ENCODE measurements around the gene MARCHF4. TPM values are rescaled to one million over a fixed set of nuclear protein-coding genes. Genes with fewer than 3 reads are reported as not detected.

MARCHF4 gene
- polyA plus RNA-seq, 1 donor (not counting 4 experiments of a cell fraction or from before 2014, with no cell fraction given): 5.3 TPM

DNA sequence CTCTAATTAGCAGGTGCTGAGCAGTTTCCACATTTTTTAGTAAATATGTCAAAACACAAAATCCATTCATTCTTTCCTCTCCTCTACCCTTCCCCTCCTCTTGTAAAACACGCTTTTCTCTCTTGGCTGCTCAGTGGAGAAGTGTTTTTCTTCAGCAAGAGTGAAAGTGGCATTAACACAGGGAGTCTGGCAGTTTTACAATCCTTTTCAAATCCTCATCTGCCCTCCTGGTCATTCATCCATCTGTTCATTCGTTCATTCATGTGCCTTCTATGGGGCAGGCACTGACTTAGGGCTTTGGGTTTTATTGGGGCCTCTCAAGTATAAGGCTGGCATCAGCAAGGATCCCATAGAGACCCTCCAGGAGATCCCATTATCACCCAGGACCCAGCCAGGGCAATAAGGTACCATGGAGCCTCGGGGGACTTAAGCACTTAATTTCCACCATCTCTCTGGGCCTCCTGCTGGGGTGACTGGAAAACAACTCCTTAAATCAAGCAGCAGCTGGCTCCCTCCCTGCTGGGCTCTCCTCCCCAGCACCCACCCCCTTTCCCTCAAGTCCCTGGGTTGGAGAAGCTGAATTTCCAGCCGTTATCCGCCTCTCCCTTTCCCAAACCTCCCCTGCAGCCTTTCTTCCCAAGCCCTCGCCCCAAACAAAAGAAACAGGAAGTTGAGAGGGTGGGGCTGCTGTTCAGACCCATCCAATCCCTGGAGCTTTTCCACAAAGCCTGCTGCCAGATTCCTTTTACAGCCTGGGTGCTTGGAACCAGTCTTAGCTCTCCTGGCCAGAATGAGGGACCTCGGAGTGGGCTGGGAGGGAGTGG lies 32.6 kb downstream of the MARCHF4 start:
- no peak overlapping the region for H3K4me3 ChIP-seq (ENCODE audit: control insufficient read depth in 2 of 3, extremely low read depth in 1 of 3, insufficient read depth in 2 of 3, low read depth in 1 of 3, low read length in 3 of 3)
- peak overlapping the region; percentile 56 for H3K4me2 ChIP-seq (ENCODE audit: control insufficient read depth, extremely low read depth, insufficient read depth, low read depth, low read length)
- H3K4me1 ChIP-seq (ENCODE audit: control insufficient read depth, extremely low read depth, insufficient read depth, low read length): peaks cover 13% of the 10 kb centered on the region
- no peaks in the 10 kb centered on the region for H3K9me1 ChIP-seq (ENCODE audit: control insufficient read depth, extremely low read depth, insufficient read depth, low read length)
- H3K36me3 ChIP-seq (ENCODE audit: control insufficient read depth in 2 of 2, extremely low read depth in 1 of 2, insufficient read depth in 2 of 2, low read length in 2 of 2): no peaks in the 10 kb centered on the region
- H3K9me3 ChIP-seq (ENCODE audit: control insufficient read depth, low read depth, low read length): no peaks in the 10 kb centered on the region
- H3K27me3 ChIP-seq (ENCODE audit: control insufficient read depth, extremely low read depth, insufficient read depth, low read length): no peaks in the 10 kb centered on the region
- FAIRE-seq (peak; percentile 73), DNase-seq (ENCODE audit: low read depth, low spot score) (no peak)
- H3K9ac ChIP-seq (ENCODE audit: control insufficient read depth, extremely low read depth, insufficient read depth, low read length): no peak overlapping the region
- TF ChIP-seq, protein P1, sequence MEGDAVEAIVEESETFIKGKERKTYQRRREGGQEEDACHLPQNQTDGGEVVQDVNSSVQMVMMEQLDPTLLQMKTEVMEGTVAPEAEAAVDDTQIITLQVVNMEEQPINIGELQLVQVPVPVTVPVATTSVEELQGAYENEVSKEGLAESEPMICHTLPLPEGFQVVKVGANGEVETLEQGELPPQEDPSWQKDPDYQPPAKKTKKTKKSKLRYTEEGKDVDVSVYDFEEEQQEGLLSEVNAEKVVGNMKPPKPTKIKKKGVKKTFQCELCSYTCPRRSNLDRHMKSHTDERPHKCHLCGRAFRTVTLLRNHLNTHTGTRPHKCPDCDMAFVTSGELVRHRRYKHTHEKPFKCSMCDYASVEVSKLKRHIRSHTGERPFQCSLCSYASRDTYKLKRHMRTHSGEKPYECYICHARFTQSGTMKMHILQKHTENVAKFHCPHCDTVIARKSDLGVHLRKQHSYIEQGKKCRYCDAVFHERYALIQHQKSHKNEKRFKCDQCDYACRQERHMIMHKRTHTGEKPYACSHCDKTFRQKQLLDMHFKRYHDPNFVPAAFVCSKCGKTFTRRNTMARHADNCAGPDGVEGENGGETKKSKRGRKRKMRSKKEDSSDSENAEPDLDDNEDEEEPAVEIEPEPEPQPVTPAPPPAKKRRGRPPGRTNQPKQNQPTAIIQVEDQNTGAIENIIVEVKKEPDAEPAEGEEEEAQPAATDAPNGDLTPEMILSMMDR (optimal IDR thresholded peaks at IDR 0.05 in 1 of 3, IDR thresholded peaks at IDR 0.05 in 1 of 3, conservative IDR thresholded peaks at IDR 0.05 in 1 of 3; ENCODE audit: extremely low read depth in 1 of 3, insufficient read depth in 2 of 3, low read length in 3 of 3): peak in 2 of 3 experiments; percentile 21 to 27
- TF ChIP-seq EZH2 (IDR thresholded peaks at IDR 0.05; ENCODE audit: low read length): no peak
- H3K27ac ChIP-seq (ENCODE audit: control insufficient read depth, insufficient read depth, low read length): no peak overlapping the region
- no peaks in the 10 kb centered on the region for H3K79me2 ChIP-seq (ENCODE audit: control insufficient read depth, insufficient read depth, low read length)
- H2AFZ ChIP-seq (ENCODE audit: control insufficient read depth, low read length): peak overlapping the region; percentile 74
- dilution Hi-C loops (cut with MboI; ENCODE audit: extremely low pct_ligation_motif_present, low sequenced_read_pairs): no loop called here
- H4K20me1 ChIP-seq (ENCODE audit: control insufficient read depth, extremely low read depth, insufficient read depth, low read length): no peaks in the 10 kb centered on the region

DNA sequence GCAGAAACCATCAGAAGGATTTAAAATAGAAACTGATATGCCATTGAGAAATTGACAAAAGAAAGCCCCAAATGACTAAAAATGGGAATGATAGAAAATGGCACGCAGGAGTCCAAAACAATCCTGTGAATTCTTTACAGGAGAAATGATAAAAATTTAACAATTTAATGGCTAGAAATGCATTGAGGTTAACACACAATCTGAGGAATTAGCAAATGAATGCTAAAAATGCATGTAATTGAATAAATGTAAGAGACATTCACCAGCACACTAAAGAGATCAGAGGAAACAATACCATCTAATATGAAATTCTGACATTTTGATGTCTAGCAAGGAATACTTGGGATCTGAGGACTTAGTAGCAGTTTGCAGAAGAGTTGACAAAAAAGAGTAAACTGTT lies 37.0 kb downstream of the MARCHF4 start:
- no peak for FAIRE-seq

More for the DNA sequence above, 37.0 kb downstream of the MARCHF4 start:
- Histone ChIP-seq H3K36me3 (ENCODE audit: control insufficient read depth in 2 of 2, extremely low read depth in 1 of 2, insufficient read depth in 2 of 2, low read length in 2 of 2) (no peaks in the 10 kb centered on the region), H4K20me1 (ENCODE audit: control insufficient read depth, extremely low read depth, insufficient read depth, low read length) (no peaks in the 10 kb centered on the region), H2AFZ (ENCODE audit: control insufficient read depth, low read length) (no peak overlapping the region), H3K27ac (ENCODE audit: control insufficient read depth, insufficient read depth, low read length) (no peak overlapping the region), H3K4me2 (ENCODE audit: control insufficient read depth, extremely low read depth, insufficient read depth, low read depth, low read length) (no peak overlapping the region), H3K9me3 (ENCODE audit: control insufficient read depth, low read depth, low read length) (no peaks in the 10 kb centered on the region), H3K27me3 (ENCODE audit: control insufficient read depth, extremely low read depth, insufficient read depth, low read length) (no peaks in the 10 kb centered on the region), H3K4me1 (ENCODE audit: control insufficient read depth, extremely low read depth, insufficient read depth, low read length) (peaks cover 5% of the 10 kb centered on the region), H3K79me2 (ENCODE audit: control insufficient read depth, insufficient read depth, low read length) (no peaks in the 10 kb centered on the region), H3K9ac (ENCODE audit: control insufficient read depth, extremely low read depth, insufficient read depth, low read length) (no peak overlapping the region), H3K9me1 (ENCODE audit: control insufficient read depth, extremely low read depth, insufficient read depth, low read length) (no peaks in the 10 kb centered on the region), H3K4me3 (ENCODE audit: control insufficient read depth in 2 of 3, extremely low read depth in 1 of 3, insufficient read depth in 2 of 3, low read depth in 1 of 3, low read length in 3 of 3) (no peak overlapping the region)
- dilution Hi-C loops (cut with MboI; ENCODE audit: extremely low pct_ligation_motif_present, low sequenced_read_pairs): no loop called here
- TF ChIP-seq, protein P1 (optimal IDR thresholded peaks at IDR 0.05 in 1 of 3, IDR thresholded peaks at IDR 0.05 in 1 of 3, conservative IDR thresholded peaks at IDR 0.05 in 1 of 3; ENCODE audit: extremely low read depth in 1 of 3, insufficient read depth in 2 of 3, low read length in 3 of 3): no peak
- no peak for TF ChIP-seq EZH2 (IDR thresholded peaks at IDR 0.05; ENCODE audit: low read length)
- DNase-seq (ENCODE audit: low read depth, low spot score): no peak
